GM13977 (cell line): ENCODE data around the gene FCER1G.
"Not testable (repeated sequence)": the region's sequence is repeated elsewhere in the genome, so short reads cannot be mapped to it uniquely, and the experiment has no call there.

Experiments
- DNase-seq: peaks from one replicate; pipeline ENCODE4 v3.0.0; 2012; ENCODE audit warnings: low spot score
- CTCF ChIP-seq: IDR thresholded peaks from 2 replicates; pipeline ENCODE4 v1.5.1; 2012; ENCODE audit warnings: mild to moderate bottlenecking, control low read depth; ENCODE audit not compliant: insufficient read depth; ENCODE audit errors: extremely low read depth, missing control alignments
- in situ Hi-C: fragments of 300-500 bp; cut with MboI; formaldehyde crosslinking; loops from one replicate; pipeline ENCODE4 v1.12.0; 2022; ENCODE audit warnings: low sequenced_read_pairs, low pct_unique_long_range_greater_than_20kb, mixed read lengths, inconsistent platforms; ENCODE audit not compliant: unreplicated experiment

FCER1G gene

GRCh38 chr1:161222175-161223019 lies 7.3 kb downstream of the FCER1G start:
- TF ChIP-seq CTCF, result no peak
- in situ Hi-C loops, result loop anchor here (10.0 kb wide), 1 partner anchor 52 kb away; no protein-coding TSS in a partner anchor
- no peak for DNase-seq

- DNase-seq, result no peak
- TF ChIP-seq CTCF, result no peak
- in situ Hi-C loops, result loop anchor here (10.0 kb wide), 1 partner anchor 51 kb away; no protein-coding TSS in a partner anchor
These were observed 9.0 kb downstream of the FCER1G start for GRCh38 chr1:161223805-161224694.

GRCh38 chr1:161224695-161225087 lies 9.6 kb downstream of the FCER1G start:
- DNase-seq, result not testable (repeated sequence)
- in situ Hi-C loops, result loop anchor here (10.0 kb wide), 1 partner anchor 50 kb away; no protein-coding TSS in a partner anchor

GRCh38 chr1:161225178-161225533 lies 10.1 kb downstream of the FCER1G start:
- DNase-seq, result no peak
- in situ Hi-C loops, result loop anchor here (10.0 kb wide), 1 partner anchor 50 kb away; no protein-coding TSS in a partner anchor
- no peak for TF ChIP-seq CTCF

- in situ Hi-C loops, result loop anchor here (10.0 kb wide), 1 partner anchor 49 kb away; no protein-coding TSS in a partner anchor
- peak; percentile 59 for TF ChIP-seq CTCF
- peak; percentile 94 for DNase-seq
These were observed 10.6 kb downstream of the FCER1G start, which contains the start of gene TOMM40L for GRCh38 chr1:161225534-161226319. Gene TOMM40L (plus strand): TSS chr1:161226060. CDS start chr1:161226490, 430 bp downstream.

GRCh38 chr1:161226320-161226711 lies 11.2 kb downstream of the FCER1G start:
- in situ Hi-C loops, result loop anchor here (10.0 kb wide), 1 partner anchor 48 kb away; no protein-coding TSS in a partner anchor
- TF ChIP-seq CTCF, result no peak
- DNase-seq, result no peak
